Body of pancreas (tissue), 4 donors: ENCODE data around the gene SIN3B. TPM values are rescaled to one million over a fixed set of nuclear protein-coding genes. Genes with fewer than 3 reads are reported as not detected.

ENCODE experiments used
- ATAC-seq: fragments of 150-250 bp; one replicate; pipeline ENCODE4 v1.9.1; 2016
- DNase-seq, 4 donors: peaks; one replicate each; pipeline ENCODE4 v3.0.0-alpha.2; 2019
- H3K27ac ChIP-seq, 4 donors: fragments of 200-600 bp; sonication (generic); 1 replicate in 3 of 4; 2 replicates in 1 of 4; pipeline versions ENCODE4 v1.5.1 to v1.6.1; 2016 to 2019; ENCODE audit warnings: mild to moderate bottlenecking in 1 of 4, mixed read lengths in 1 of 4, moderate library complexity in 1 of 4
- H3K27me3 ChIP-seq, 2 donors: fragments of 200-600 bp; sonication (generic); one replicate each; pipeline ENCODE4 v1.6.0; 2016; ENCODE audit warnings: mild to moderate bottlenecking in 1 of 2
- H3K36me3 ChIP-seq, 2 donors: fragments of 200-600 bp; sonication (generic); replicated peaks in 1 of 2; 2 replicates each; pipeline ENCODE4 v1.5.1; 2016; ENCODE audit warnings: low read depth in 2 of 2; ENCODE audit not compliant: insufficient read depth in 1 of 2
- H3K4me1 ChIP-seq: fragments of 200-600 bp; sonication (generic); one replicate; pipeline ENCODE4 v1.6.0; 2016
- H3K4me3 ChIP-seq, 2 donors: fragments of 200-600 bp; sonication (generic); 1 replicate in 1 of 2; 2 replicates in 1 of 2; pipeline ENCODE4 v1.5.1; 2016 to 2019
- H3K9me3 ChIP-seq, 3 donors: fragments of 200-600 bp; sonication (generic); 1 replicate in 2 of 3; 2 replicates in 1 of 3; pipeline ENCODE4 v1.5.1; 2016
- CTCF ChIP-seq, 7 experiments: fragments of 450-650 bp in 4 of 7; fragments of 200-600 bp in 3 of 7; sonication (generic) in 3 of 7; IDR thresholded peaks; one replicate each; pipeline ENCODE4 v1.5.1; 2016 to 2019; ENCODE audit warnings: antibody characterized with exemption in 7 of 7
- POLR2A ChIP-seq, 3 donors: fragments of 450-650 bp; IDR thresholded peaks; one replicate each; pipeline ENCODE4 v1.6.1; 2016; ENCODE audit warnings: antibody characterized with exemption in 3 of 3, mild to moderate bottlenecking in 2 of 3
- WGBS, 2 donors: methylation state at CpG; one replicate each; pipeline ENCODE4 v1.1.5; 2017; 5-methylcytosine and 5-hydroxymethylcytosine counted together
- intact Hi-C: fragments of 100-400 bp; cut with DNase I; formaldehyde crosslinking; loops from one replicate; pipeline ENCODE4 v1.15.1; 2023
- total RNA-seq, 2 donors: library from RNA; depleted of rRNA; stranded (reverse); fragments of >200 nt; gene quantifications; one replicate each; pipeline ENCODE4 v1.1.0, GENCODE V29; 2016

Gene SIN3B
- total RNA-seq, 2 donors from 2014 or later = 21.5 to 71.2 TPM

- H3K4me1 ChIP-seq = peaks cover 11% of the 10 kb centered on the region
- no peak for DNase-seq
- peak overlapping the region in 1 of 4 donors; percentile 0 for H3K27ac ChIP-seq
- ATAC-seq = no peak
- no peaks in the 10 kb centered on the region for H3K36me3 ChIP-seq
- intact Hi-C loops = no loop called here
- TF ChIP-seq CTCF (IDR thresholded peaks at IDR 0.05) (no peak), POLR2A (IDR thresholded peaks at IDR 0.05) (no peak)
- no peaks in the 10 kb centered on the region for H3K9me3 ChIP-seq
- no peak overlapping the region for H3K4me3 ChIP-seq
- 82% methylated on average over 7 of the region's 7 CpGs; no CpG with 5 or more reads in 1 of the 2 donors for WGBS, 2 donors
- no peaks in the 10 kb centered on the region for H3K27me3 ChIP-seq
These were observed 64.9 kb downstream of the SIN3B start for GRCh38 chr19:16894080-16894479.

- H3K9me3 ChIP-seq = no peaks in the 10 kb centered on the region
- H3K4me1 ChIP-seq = peaks cover 11% of the 10 kb centered on the region
- no peak overlapping the region for H3K4me3 ChIP-seq
- DNase-seq (no peak), ATAC-seq (no peak)
- H3K27me3 ChIP-seq = no peaks in the 10 kb centered on the region
- TF ChIP-seq CTCF (IDR thresholded peaks at IDR 0.05) (no peak), POLR2A (IDR thresholded peaks at IDR 0.05) (no peak)
- WGBS, 2 donors = 40 to 58% methylated on average over 10 to 27 of the region's 30 CpGs
- peak overlapping the region in 1 of 4 donors; percentile 18 for H3K27ac ChIP-seq
- no peaks in the 10 kb centered on the region for H3K36me3 ChIP-seq
- intact Hi-C loops = no loop called here
These were observed 66.4 kb downstream of the SIN3B start for GRCh38 chr19:16895467-16896145.

GRCh38 chr19:16896146-16897028 is 67.2 kb downstream of the SIN3B start:
- Histone ChIP-seq H3K27ac (peak overlapping the region in 2 of 4 donors; percentile 18 to 43), H3K27me3 (no peaks in the 10 kb centered on the region), H3K4me3 (peak overlapping the region; percentile 6 to 31), H3K36me3 (no peaks in the 10 kb centered on the region), H3K9me3 (no peaks in the 10 kb centered on the region), H3K4me1 (peaks cover 11% of the 10 kb centered on the region)
- peak in 2 of 3 donors; percentile 34 to 38 for TF ChIP-seq POLR2A (IDR thresholded peaks at IDR 0.05)
- TF ChIP-seq CTCF (IDR thresholded peaks at IDR 0.05) = no peak
- ATAC-seq = no peak
- intact Hi-C loops = no loop called here
- peak in 1 of 4 donors; percentile 24 for DNase-seq
- 3 to 6% methylated on average over 4 to 45 of the region's 66 CpGs for WGBS, 2 donors

- peak overlapping the region in 2 of 4 donors; percentile 55 to 79 for H3K27ac ChIP-seq
- DNase-seq (peak; percentile 92 to 97 (median 94)), ATAC-seq (peak; percentile 88)
- H3K4me1 ChIP-seq = peaks cover 11% of the 10 kb centered on the region
- 1 to 6% methylated on average over 22 to 44 of the region's 68 CpGs for WGBS, 2 donors
- H3K4me3 ChIP-seq = peak overlapping the region; percentile 21 to 30
- TF ChIP-seq POLR2A (IDR thresholded peaks at IDR 0.05) = peak in 2 of 3 donors; percentile 31 to 36
- no peak for TF ChIP-seq CTCF (IDR thresholded peaks at IDR 0.05)
- intact Hi-C loops = no loop called here
- no peaks in the 10 kb centered on the region for H3K36me3 ChIP-seq
- H3K27me3 ChIP-seq = no peaks in the 10 kb centered on the region
- H3K9me3 ChIP-seq = no peaks in the 10 kb centered on the region
These were observed 68.0 kb downstream of the SIN3B start for GRCh38 chr19:16897029-16897855.
